Esophagus (tissue), 2 donors: Measurements from ENCODE around the gene DUSP6. TPM values are rescaled to one million over a fixed set of nuclear protein-coding genes. Genes with fewer than 3 reads are reported as not detected.

ENCODE experiments used
- polyA plus RNA-seq, 2 donors: library from polyadenylated mRNA; stranded (reverse); fragments of 200-250 nt; gene quantifications; one replicate each; pipeline ENCODE4 v1.2.3, GENCODE V29; 2013
- donor health status: healthy with polysubstance abuse.
- donor health status: Bipolar disorder and iron deficiency.

Gene DUSP6
- polyA plus RNA-seq, 2 donors = 3.8 to 9.2 TPM

Other genes starting within 250 kb of the DUSP6 start
- gene GALNT4, start 172.3 kb upstream of the DUSP6 start, polyA plus RNA-seq = 1 to 10 TPM; 1.3 to 1.4 TPM
- gene POC1B, start 173.5 kb upstream of the DUSP6 start, polyA plus RNA-seq = 1 to 10 TPM; 4.0 to 5.5 TPM